Heart left ventricle (tissue), 16 donors: ENCODE results near the gene GDPD4. TPM values are rescaled to one million over a fixed set of nuclear protein-coding genes. Genes with fewer than 3 reads are reported as not detected.

Experiments used
- ATAC-seq, 4 donors: fragments of 200-7000 bp; cut with Tn5 transposase; one replicate each; pipeline ENCODE4 v1.9.1; 2020 to 2022; ENCODE audit warnings: moderate library complexity in 4 of 4, mild to moderate bottlenecking in 3 of 4, moderate number of reproducible peaks in 1 of 4
- DNase-seq, 5 donors: peaks; one replicate each; pipeline ENCODE4 v3.0.0-alpha.2; 2020
- H3K27ac ChIP-seq, 12 donors: fragments of 200-600 bp; sonication (generic) in 4 of 12; one replicate each; pipeline versions ENCODE4 v1.5.0 to v1.8.0; 2016 to 2022; ENCODE audit warnings: mild to moderate bottlenecking in 2 of 12
- H3K27me3 ChIP-seq, 9 donors: fragments of 200-600 bp; sonication (generic) in 2 of 9; one replicate each; pipeline versions ENCODE4 v1.5.1 to v1.8.0; 2016 to 2022; ENCODE audit warnings: mild to moderate bottlenecking in 3 of 9
- H3K36me3 ChIP-seq, 9 donors: fragments of 200-600 bp; sonication (generic) in 2 of 9; one replicate each; pipeline versions ENCODE4 v1.5.0 to v1.8.0; 2018 to 2022; ENCODE audit warnings: mild to moderate bottlenecking in 2 of 9
- H3K4me1 ChIP-seq, 12 donors: fragments of 200-600 bp; sonication (generic) in 4 of 12; one replicate each; pipeline versions ENCODE4 v1.5.0 to v1.8.0; 2016 to 2022; ENCODE audit warnings: mild to moderate bottlenecking in 3 of 12
- H3K4me3 ChIP-seq, 12 donors: fragments of 200-600 bp; sonication (generic) in 4 of 12; one replicate each; pipeline versions ENCODE4 v1.5.0 to v1.8.0; 2017 to 2022; ENCODE audit warnings: mild to moderate bottlenecking in 9 of 12, moderate library complexity in 4 of 12
- H3K9me3 ChIP-seq, 12 donors: fragments of 200-600 bp; sonication (generic) in 4 of 12; one replicate each; pipeline versions ENCODE4 v1.5.0 to v1.8.0; 2016 to 2022; ENCODE audit warnings: mild to moderate bottlenecking in 1 of 12
- POLR2A ChIP-seq, 2 donors: fragments of 450-650 bp; IDR thresholded peaks; one replicate each; pipeline ENCODE4 v1.6.1; 2017; ENCODE audit warnings: antibody characterized with exemption in 2 of 2, mild to moderate bottlenecking in 2 of 2, moderate library complexity in 2 of 2
- WGBS, 4 donors: extraction: QIAGEN DNeasy Blood & Tissue Kit in 2 of 4; methylation state at CpG; one replicate each; pipeline versions ENCODE4 v1.1.5 to v1.1.7; 2013 to 2018; 5-methylcytosine and 5-hydroxymethylcytosine counted together
- intact Hi-C, 10 donors: fragments of 100-400 bp; cut with DNase I; formaldehyde crosslinking; loops; one replicate each; pipeline versions ENCODE4 v1.11.1 to v1.14.2; 2022
- polyA plus RNA-seq, 2 donors: library from polyadenylated mRNA; stranded (reverse); fragments of 200-250 nt; gene quantifications; one replicate each; pipeline ENCODE4 v1.2.3, GENCODE V29; 2013
- total RNA-seq, 9 donors: library from RNA; depleted of rRNA in 2 of 9; stranded (reverse); fragments of >200 nt in 2 of 9; fragmentation: NEBNext Ultra II Directional in 3 of 9; extraction: Animal tissue kit (Norgen Biotek cat#: 25700) in 3 of 9; gene quantifications; one replicate each; pipeline versions ENCODE4 v1.1.0 to v1.2.4, GENCODE V29; 2016 to 2023
- TF ChIP-seq, protein P1 (sequence below), 12 donors: fragments of 200-600 bp; sonication (generic) in 4 of 12; IDR thresholded peaks; one replicate each; pipeline versions ENCODE4 v1.5.0 to v1.8.0; 2018 to 2022; ENCODE audit warnings: antibody characterized with exemption in 12 of 12, mild to moderate bottlenecking in 5 of 12
- donor health status: ischemic (EF 13 %, LVEDD 7.1; RV severe dilation, severe dysfunction).
- donor health status: healthy with polysubstance abuse.
- donor health status: DM: no; HTN: yes; CAD: no.
- donor health status: DM: no; HTN: no; CAD: no.
- donor health status: ischemic (EF 25% LVEDD 6.9; RV normal size, moderate dysfunction).
- donor health status: ischemic (EF 25% LVEDD 5.7; RV mildly dilated, moderate dysfunction).
- donor health status: healthy.
- donor health status: DM: yes; HTN: yes; CAD: no.
- donor health status: ischemic (EF 35%, LVEDD 5.7; RV mildly dilated, moderate dysfunction).
- donor health status: nonischemic (EF 11% LVEDD 7.7; RV severe dilation, severe dysfunction).
- donor health status: DM: yes; HTN: yes; CAD: no.
- donor health status: PGD.
- donor health status: ischemic (EF 29% LVEDD 5.4; RV normal size, mild dysfunction).
- donor health status: nonischemic (EF 23%, LVEDD 6.1; RV moderate dilation, normal function).

Gene GDPD4
- total and polyA plus RNA-seq, 11 donors, result 0.19 TPM; not detected in 10

DNA sequence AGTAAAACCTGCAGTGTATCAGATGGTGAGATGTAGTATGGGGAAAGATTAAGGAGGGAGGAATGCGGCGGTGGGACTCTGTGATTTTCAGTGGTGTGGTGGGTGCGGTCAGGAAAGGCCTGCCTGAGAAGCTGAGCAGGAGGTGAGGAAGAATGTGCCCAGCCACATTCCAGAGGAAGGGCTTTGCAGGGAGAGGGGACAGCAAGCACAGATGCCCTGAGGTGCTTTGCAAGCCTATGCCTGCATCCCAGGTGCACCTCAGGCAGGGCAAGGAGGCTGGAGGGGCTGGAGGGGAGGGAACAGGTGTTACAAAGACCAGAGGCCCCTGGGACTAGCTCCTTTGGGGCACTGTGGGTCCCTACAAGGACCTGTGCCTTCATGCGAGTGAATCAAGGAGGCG is 131.4 kb downstream of the GDPD4 start:
- H3K9me3 ChIP-seq, result no peaks in the 10 kb centered on the region
- H3K27me3 ChIP-seq, result no peaks in the 10 kb centered on the region
- TF ChIP-seq, protein P1, sequence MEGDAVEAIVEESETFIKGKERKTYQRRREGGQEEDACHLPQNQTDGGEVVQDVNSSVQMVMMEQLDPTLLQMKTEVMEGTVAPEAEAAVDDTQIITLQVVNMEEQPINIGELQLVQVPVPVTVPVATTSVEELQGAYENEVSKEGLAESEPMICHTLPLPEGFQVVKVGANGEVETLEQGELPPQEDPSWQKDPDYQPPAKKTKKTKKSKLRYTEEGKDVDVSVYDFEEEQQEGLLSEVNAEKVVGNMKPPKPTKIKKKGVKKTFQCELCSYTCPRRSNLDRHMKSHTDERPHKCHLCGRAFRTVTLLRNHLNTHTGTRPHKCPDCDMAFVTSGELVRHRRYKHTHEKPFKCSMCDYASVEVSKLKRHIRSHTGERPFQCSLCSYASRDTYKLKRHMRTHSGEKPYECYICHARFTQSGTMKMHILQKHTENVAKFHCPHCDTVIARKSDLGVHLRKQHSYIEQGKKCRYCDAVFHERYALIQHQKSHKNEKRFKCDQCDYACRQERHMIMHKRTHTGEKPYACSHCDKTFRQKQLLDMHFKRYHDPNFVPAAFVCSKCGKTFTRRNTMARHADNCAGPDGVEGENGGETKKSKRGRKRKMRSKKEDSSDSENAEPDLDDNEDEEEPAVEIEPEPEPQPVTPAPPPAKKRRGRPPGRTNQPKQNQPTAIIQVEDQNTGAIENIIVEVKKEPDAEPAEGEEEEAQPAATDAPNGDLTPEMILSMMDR (IDR thresholded peaks at IDR 0.05), result no peak
- ATAC-seq (no peak), DNase-seq (no peak)
- no peak overlapping the region for H3K4me3 ChIP-seq
- no peak overlapping the region for H3K27ac ChIP-seq
- 94 to 98% (median 96%) methylated on average over 5 of the region's 5 CpGs for WGBS, 4 donors
- H3K4me1 ChIP-seq, result peaks cover 0 to 19% (median 0%) of the 10 kb centered on the region in 12 donors
- intact Hi-C loops, result no loop called here
- H3K36me3 ChIP-seq, result no peaks in the 10 kb centered on the region

DNA sequence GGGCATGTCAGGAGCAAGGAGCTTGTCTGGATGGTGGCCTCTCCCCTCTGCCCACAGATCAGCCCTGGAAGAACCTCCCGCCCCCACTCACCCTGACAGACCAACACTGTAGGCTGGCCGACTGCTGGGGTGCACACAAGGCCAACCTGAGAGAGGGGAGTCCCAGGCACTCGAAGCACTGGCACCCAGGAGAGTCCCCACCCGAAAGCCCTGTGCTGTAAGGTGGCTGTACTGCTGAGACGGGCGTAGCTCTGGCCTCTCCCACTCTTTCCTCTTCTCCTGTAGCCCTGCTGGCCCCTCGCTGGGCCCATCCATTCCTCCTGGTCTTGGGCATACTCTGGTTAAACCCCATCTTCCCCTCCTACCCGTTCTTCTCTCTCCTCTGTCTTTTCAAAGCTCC is 133.7 kb downstream of the GDPD4 start:
- DNase-seq, result peak in 1 of 5 donors; percentile 30
- Histone ChIP-seq H3K27ac (no peak overlapping the region), H3K27me3 (no peaks in the 10 kb centered on the region), H3K36me3 (no peaks in the 10 kb centered on the region), H3K4me3 (no peak overlapping the region), H3K9me3 (no peaks in the 10 kb centered on the region), H3K4me1 (no peaks in the 10 kb centered on the region)
- TF ChIP-seq, protein P1 (IDR thresholded peaks at IDR 0.05), result no peak
- no peak for TF ChIP-seq POLR2A (IDR thresholded peaks at IDR 0.05)
- WGBS, 4 donors, result 76 to 86% (median 82%) methylated on average over 8 of the region's 8 CpGs
- no peak for ATAC-seq
- intact Hi-C loops, result no loop called here

DNA sequence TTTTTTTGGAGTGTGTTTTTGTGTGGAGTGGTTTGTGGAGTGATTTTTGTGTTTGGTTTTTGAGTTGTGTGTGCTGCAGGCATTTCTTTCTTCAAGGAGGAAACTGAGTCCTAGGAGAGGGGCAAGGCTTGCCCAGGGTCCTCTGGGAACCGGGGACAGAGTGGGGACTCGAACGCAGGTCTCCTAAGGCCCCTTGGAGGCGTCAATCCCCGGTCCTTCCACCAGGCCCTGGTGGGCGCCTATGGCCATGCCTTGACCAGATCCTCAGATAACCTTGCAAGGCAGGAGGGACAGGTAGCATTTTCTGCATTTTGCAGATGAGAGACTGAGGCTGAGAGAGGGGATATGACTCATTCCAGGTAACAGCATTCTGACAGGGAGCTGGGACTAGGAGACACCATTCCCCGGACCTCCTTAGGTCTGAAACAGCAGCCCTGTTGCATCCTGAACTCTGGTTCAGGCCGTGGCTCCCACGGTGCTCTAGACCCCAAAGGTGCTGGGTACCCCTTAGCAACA is 134.3 kb downstream of the GDPD4 start:
- Histone ChIP-seq H3K4me1 (no peaks in the 10 kb centered on the region), H3K27ac (no peak overlapping the region), H3K36me3 (no peaks in the 10 kb centered on the region), H3K9me3 (no peaks in the 10 kb centered on the region), H3K27me3 (no peaks in the 10 kb centered on the region), H3K4me3 (no peak overlapping the region)
- DNase-seq (no peak), ATAC-seq (no peak)
- no peak for TF ChIP-seq POLR2A (IDR thresholded peaks at IDR 0.05)
- TF ChIP-seq, protein P1 (IDR thresholded peaks at IDR 0.05), result no peak
- intact Hi-C loops, result no loop called here
- WGBS, 4 donors, result 93 to 96% (median 94%) methylated on average over 9 of the region's 9 CpGs

Other genes with a start within 250 kb of the GDPD4 start
- gene CAPN5, start 234.7 kb downstream of the GDPD4 start, total RNA-seq, result 1 to 10 TPM; 1.2 to 4.5 (median 2.3) TPM
- gene CAPN5, start 234.7 kb downstream of the GDPD4 start, polyA plus RNA-seq, result 1 to 10 TPM; 1.1 to 2.0 TPM
- not detected for gene OMP, start 198.8 kb downstream of the GDPD4 start, total RNA-seq
- gene OMP, start 198.8 kb downstream of the GDPD4 start, polyA plus RNA-seq, result not detected
- 10 to 100 TPM in 1 of 9 donors, 1 to 10 TPM in 8; 1.6 to 17.1 (median 2.7) TPM for gene MYO7A, start 173.4 kb downstream of the GDPD4 start, total RNA-seq
- gene MYO7A, start 173.4 kb downstream of the GDPD4 start, polyA plus RNA-seq, result 1 to 10 TPM; 1.0 to 2.9 TPM
- gene PAK1, start 172.4 kb upstream of the GDPD4 start, total RNA-seq, result 10 to 100 TPM in 5 of 9 donors, 1 to 10 TPM in 4; 2.9 to 25.4 (median 11.9) TPM
- 1 to 10 TPM; 2.1 to 2.5 TPM for gene PAK1, start 172.4 kb upstream of the GDPD4 start, polyA plus RNA-seq